ENCODE data around the gene CFAP221.

Gene CFAP221

GRCh38 chr2:119537792-119538191 lies 6.5 kb upstream of the CFAP221 start:
- H3K4me3 ChIP-seq (ENCODE audit: low read length) = no peak overlapping the region
- peaks cover 27% of the 10 kb centered on the region for H3K27me3 ChIP-seq (ENCODE audit: control insufficient read depth, insufficient read depth, low read length)
- no peaks in the 10 kb centered on the region for H3K36me3 ChIP-seq (ENCODE audit: insufficient read depth, low read length)
- no peak overlapping the region for H3K4me2 ChIP-seq (ENCODE audit: low read length)
- no peaks in the 10 kb centered on the region for H3K9me3 ChIP-seq (replicated peaks; ENCODE audit: low read length)
- no peaks in the 10 kb centered on the region for H3K4me1 ChIP-seq (ENCODE audit: control insufficient read depth, insufficient read depth, low read length)
- H3K9ac ChIP-seq (ENCODE audit: low read depth, low read length) = no peak overlapping the region

- no peaks in the 10 kb centered on the region for H3K4me1 ChIP-seq (ENCODE audit: control insufficient read depth, insufficient read depth, low read length)
- H3K27me3 ChIP-seq (ENCODE audit: control insufficient read depth, insufficient read depth, low read length) = peaks cover 49% of the 10 kb centered on the region
- no peak overlapping the region for H3K4me2 ChIP-seq (ENCODE audit: low read length)
- no peak overlapping the region for H3K9ac ChIP-seq (ENCODE audit: low read depth, low read length)
- H3K36me3 ChIP-seq (ENCODE audit: insufficient read depth, low read length) = no peaks in the 10 kb centered on the region
- no peaks in the 10 kb centered on the region for H3K9me3 ChIP-seq (replicated peaks; ENCODE audit: low read length)
- no peak overlapping the region for H3K4me3 ChIP-seq (ENCODE audit: low read length)
Observed at GRCh38 chr2:119541476-119541875, 2.8 kb upstream of the CFAP221 start.

- H3K4me1 ChIP-seq (ENCODE audit: control insufficient read depth, insufficient read depth, low read length) = no peaks in the 10 kb centered on the region
- H3K4me3 ChIP-seq (ENCODE audit: low read length) = no peak overlapping the region
- no peaks in the 10 kb centered on the region for H3K9me3 ChIP-seq (replicated peaks; ENCODE audit: low read length)
- no peak overlapping the region for H3K9ac ChIP-seq (ENCODE audit: low read depth, low read length)
- H3K36me3 ChIP-seq (ENCODE audit: insufficient read depth, low read length) = no peaks in the 10 kb centered on the region
- H3K4me2 ChIP-seq (ENCODE audit: low read length) = peak overlapping the region; percentile 96
- peaks cover 49% of the 10 kb centered on the region for H3K27me3 ChIP-seq (ENCODE audit: control insufficient read depth, insufficient read depth, low read length)
Observed at GRCh38 chr2:119544939-119545475, 758 bp downstream of the CFAP221 start.

- Histone ChIP-seq H3K9ac (ENCODE audit: low read depth, low read length) (no peak overlapping the region), H3K4me1 (ENCODE audit: control insufficient read depth, insufficient read depth, low read length) (no peaks in the 10 kb centered on the region), H3K4me2 (ENCODE audit: low read length) (no peak overlapping the region), H3K36me3 (ENCODE audit: insufficient read depth, low read length) (no peaks in the 10 kb centered on the region), H3K9me3 (replicated peaks; ENCODE audit: low read length) (no peaks in the 10 kb centered on the region), H3K27me3 (ENCODE audit: control insufficient read depth, insufficient read depth, low read length) (peaks cover 40% of the 10 kb centered on the region), H3K4me3 (ENCODE audit: low read length) (no peak overlapping the region)
Observed at GRCh38 chr2:119545754-119546446, 1.7 kb downstream of the CFAP221 start.

- H3K27me3 ChIP-seq (ENCODE audit: control insufficient read depth, insufficient read depth, low read length) = peaks cover 37% of the 10 kb centered on the region
- H3K4me1 ChIP-seq (ENCODE audit: control insufficient read depth, insufficient read depth, low read length) = no peaks in the 10 kb centered on the region
- H3K9ac ChIP-seq (ENCODE audit: low read depth, low read length) = no peak overlapping the region
- no peaks in the 10 kb centered on the region for H3K36me3 ChIP-seq (ENCODE audit: insufficient read depth, low read length)
- no peak overlapping the region for H3K4me2 ChIP-seq (ENCODE audit: low read length)
- no peak overlapping the region for H3K4me3 ChIP-seq (ENCODE audit: low read length)
- no peaks in the 10 kb centered on the region for H3K9me3 ChIP-seq (replicated peaks; ENCODE audit: low read length)
Observed at GRCh38 chr2:119546447-119546767, 2.2 kb downstream of the CFAP221 start.

GRCh38 chr2:119548516-119549120 lies 4.4 kb downstream of the CFAP221 start:
- no peak overlapping the region for H3K4me3 ChIP-seq (ENCODE audit: low read length)
- H3K9me3 ChIP-seq (replicated peaks; ENCODE audit: low read length) = no peaks in the 10 kb centered on the region
- H3K27me3 ChIP-seq (ENCODE audit: control insufficient read depth, insufficient read depth, low read length) = peaks cover 38% of the 10 kb centered on the region
- no peak overlapping the region for H3K9ac ChIP-seq (ENCODE audit: low read depth, low read length)
- no peaks in the 10 kb centered on the region for H3K36me3 ChIP-seq (ENCODE audit: insufficient read depth, low read length)
- no peaks in the 10 kb centered on the region for H3K4me1 ChIP-seq (ENCODE audit: control insufficient read depth, insufficient read depth, low read length)
- no peak overlapping the region for H3K4me2 ChIP-seq (ENCODE audit: low read length)

GRCh38 chr2:119549241-119549640 lies 5.0 kb downstream of the CFAP221 start:
- H3K36me3 ChIP-seq (ENCODE audit: insufficient read depth, low read length) = no peaks in the 10 kb centered on the region
- H3K9me3 ChIP-seq (replicated peaks; ENCODE audit: low read length) = no peaks in the 10 kb centered on the region
- no peak overlapping the region for H3K9ac ChIP-seq (ENCODE audit: low read depth, low read length)
- H3K4me1 ChIP-seq (ENCODE audit: control insufficient read depth, insufficient read depth, low read length) = no peaks in the 10 kb centered on the region
- no peak overlapping the region for H3K4me2 ChIP-seq (ENCODE audit: low read length)
- H3K4me3 ChIP-seq (ENCODE audit: low read length) = no peak overlapping the region
- peaks cover 41% of the 10 kb centered on the region for H3K27me3 ChIP-seq (ENCODE audit: control insufficient read depth, insufficient read depth, low read length)

- Histone ChIP-seq H3K4me2 (ENCODE audit: low read length) (no peak overlapping the region), H3K9me3 (replicated peaks; ENCODE audit: low read length) (no peaks in the 10 kb centered on the region), H3K36me3 (ENCODE audit: insufficient read depth, low read length) (no peaks in the 10 kb centered on the region), H3K27me3 (ENCODE audit: control insufficient read depth, insufficient read depth, low read length) (peaks cover 41% of the 10 kb centered on the region), H3K4me3 (ENCODE audit: low read length) (no peak overlapping the region), H3K4me1 (ENCODE audit: control insufficient read depth, insufficient read depth, low read length) (no peaks in the 10 kb centered on the region), H3K9ac (ENCODE audit: low read depth, low read length) (no peak overlapping the region)
Observed at GRCh38 chr2:119550346-119550745, 6.1 kb downstream of the CFAP221 start.

GRCh38 chr2:119550856-119551255 lies 6.6 kb downstream of the CFAP221 start:
- Histone ChIP-seq H3K4me2 (ENCODE audit: low read length) (no peak overlapping the region), H3K36me3 (ENCODE audit: insufficient read depth, low read length) (no peaks in the 10 kb centered on the region), H3K9me3 (replicated peaks; ENCODE audit: low read length) (no peaks in the 10 kb centered on the region), H3K4me1 (ENCODE audit: control insufficient read depth, insufficient read depth, low read length) (no peaks in the 10 kb centered on the region), H3K4me3 (ENCODE audit: low read length) (no peak overlapping the region), H3K9ac (ENCODE audit: low read depth, low read length) (no peak overlapping the region), H3K27me3 (ENCODE audit: control insufficient read depth, insufficient read depth, low read length) (peaks cover 40% of the 10 kb centered on the region)

- no peak overlapping the region for H3K9ac ChIP-seq (ENCODE audit: low read depth, low read length)
Observed at GRCh38 chr2:119552902-119553301, 8.7 kb downstream of the CFAP221 start.

GRCh38 chr2:119553687-119554344 lies 9.6 kb downstream of the CFAP221 start:
- Histone ChIP-seq H3K9ac (ENCODE audit: low read depth, low read length) (no peak overlapping the region), H3K4me1 (ENCODE audit: control insufficient read depth, insufficient read depth, low read length) (no peaks in the 10 kb centered on the region), H3K9me3 (replicated peaks; ENCODE audit: low read length) (no peaks in the 10 kb centered on the region), H3K27me3 (ENCODE audit: control insufficient read depth, insufficient read depth, low read length) (peaks cover 32% of the 10 kb centered on the region), H3K4me2 (ENCODE audit: low read length) (no peak overlapping the region), H3K4me3 (ENCODE audit: low read length) (no peak overlapping the region), H3K36me3 (ENCODE audit: insufficient read depth, low read length) (no peaks in the 10 kb centered on the region)

More at GRCh38 chr2:119552902-119553301, 8.7 kb downstream of the CFAP221 start:
- H3K36me3 ChIP-seq (ENCODE audit: insufficient read depth, low read length) = no peaks in the 10 kb centered on the region
- peaks cover 34% of the 10 kb centered on the region for H3K27me3 ChIP-seq (ENCODE audit: control insufficient read depth, insufficient read depth, low read length)
- H3K4me3 ChIP-seq (ENCODE audit: low read length) = no peak overlapping the region
- no peaks in the 10 kb centered on the region for H3K9me3 ChIP-seq (replicated peaks; ENCODE audit: low read length)
- no peaks in the 10 kb centered on the region for H3K4me1 ChIP-seq (ENCODE audit: control insufficient read depth, insufficient read depth, low read length)
- no peak overlapping the region for H3K4me2 ChIP-seq (ENCODE audit: low read length)
